IMR-90 (cell line): ENCODE results near the gene OR51B6. TPM values are rescaled to one million over a fixed set of nuclear protein-coding genes. Genes with fewer than 3 reads are reported as not detected.

Experiments used
- microRNA-seq, 2 experiments: library from miRNA; stranded (forward) in 1 of 2; unstranded in 1 of 2; fragments of 10-50 nt in 1 of 2; fragments of <30 nt in 1 of 2; gene quantifications in 1 of 2; microRNA quantifications in 1 of 2; one replicate each; pipeline versions ENCODE3 to v1.1.0; 2013 to 2020; ENCODE audit not compliant: insufficient read depth in 1 of 2, insufficient read length in 1 of 2, unreplicated experiment in 1 of 2
- polyA plus RNA-seq, 3 experiments: library from polyadenylated mRNA; depleted of rRNA; stranded (reverse); fragments of >200 nt; gene quantifications; 2 replicates each; pipeline ENCODE4 v1.2.3, GENCODE V29; 2012; ENCODE audit warnings: low replicate concordance in 1 of 3
- small RNA-seq, 5 experiments: library from RNA; depleted of rRNA; stranded (forward); fragments of <200 nt; gene quantifications; one replicate each; pipeline ENCODE3, GENCODE V24; 2012
- total RNA-seq: library from RNA; depleted of rRNA; stranded (reverse); fragments of >200 nt; gene quantifications from 2 replicates; pipeline ENCODE4 v1.2.3, GENCODE V29; 2012; rRNA removed

The OR51B6 gene
- total and polyA plus RNA-seq, 2 of the 4 experiments (the other 2 are of a cell fraction): not detected

Small RNA genes within 50 kb of the gene (microRNA-seq; reads per million reads assigned to microRNA genes)
- not detected for gene AC104389.3 (ENCODE audit: insufficient read depth, insufficient read length)

Small RNA genes within 50 kb of the gene (small RNA-seq; reads per million reads assigned to genes)
- gene AC104389.3: 0 reads per million in 5 experiments

Other genes with a start within 250 kb of the OR51B6 start
- not detected in 2 replicates for gene OR52A5, start 213.2 kb upstream of the OR51B6 start, total RNA-seq
- gene OR52A5, start 213.2 kb upstream of the OR51B6 start, polyA plus RNA-seq (2012; rRNA removed): not detected in 2 replicates
- not detected in 2 replicates for gene OR52A1, start 196.8 kb upstream of the OR51B6 start, total RNA-seq
- gene OR52A1, start 196.8 kb upstream of the OR51B6 start, polyA plus RNA-seq (2012; rRNA removed): not detected in 2 replicates
- gene OR51V1, start 150.8 kb upstream of the OR51B6 start, total RNA-seq: not detected in 2 replicates
- gene OR51V1, start 150.8 kb upstream of the OR51B6 start, polyA plus RNA-seq (2012; rRNA removed): not detected in 2 replicates
- not detected in 2 replicates for gene HBB, start 124.4 kb upstream of the OR51B6 start, total RNA-seq
- 0.24 TPM in 1 of 2 replicates, not detected in the other for gene HBB, start 124.4 kb upstream of the OR51B6 start, polyA plus RNA-seq (2012; rRNA removed)
- 3.1 and 6.3 TPM in 2 replicates for gene HBD, start 117.0 kb upstream of the OR51B6 start, total RNA-seq
- 10.7 and 12.0 TPM in 2 replicates for gene HBD, start 117.0 kb upstream of the OR51B6 start, polyA plus RNA-seq (2012; rRNA removed)
- not detected in 2 replicates for gene HBG1, start 101.7 kb upstream of the OR51B6 start, total RNA-seq
- not detected in 2 replicates for gene HBG1, start 101.7 kb upstream of the OR51B6 start, polyA plus RNA-seq (2012; rRNA removed)
- gene HBG2, start 96.7 kb upstream of the OR51B6 start, total RNA-seq: 0.54 TPM in 1 of 2 replicates, not detected in the other
- gene HBG2, start 96.7 kb upstream of the OR51B6 start, polyA plus RNA-seq (2012; rRNA removed): 1.7 TPM in 1 of 2 replicates, not detected in the other
- 1.4 and 3.2 TPM in 2 replicates for gene HBE1, start 81.6 kb upstream of the OR51B6 start, total RNA-seq
- gene HBE1, start 81.6 kb upstream of the OR51B6 start, polyA plus RNA-seq (2012; rRNA removed): 7.7 and 12.7 TPM in 2 replicates
- gene OR51B4, start 49.6 kb upstream of the OR51B6 start, total RNA-seq: not detected in 2 replicates
- 0.11 TPM in 1 of 2 replicates, not detected in the other for gene OR51B4, start 49.6 kb upstream of the OR51B6 start, polyA plus RNA-seq (2012; rRNA removed)
- gene OR51B2, start 27.2 kb upstream of the OR51B6 start, total RNA-seq: not detected in 2 replicates
- gene OR51B2, start 27.2 kb upstream of the OR51B6 start, polyA plus RNA-seq (2012; rRNA removed): not detected in 2 replicates
- gene OR51B5, start 8.0 kb upstream of the OR51B6 start, total RNA-seq: 0.54 and 0.56 TPM in 2 replicates
- 0.09 and 0.29 TPM in 2 replicates for gene OR51B5, start 8.0 kb upstream of the OR51B6 start, polyA plus RNA-seq (2012; rRNA removed)
- 0.54 and 0.56 TPM in 2 replicates for gene OR51M1, start 32.3 kb downstream of the OR51B6 start, total RNA-seq
- 0.67 and 0.87 TPM in 2 replicates for gene OR51M1, start 32.3 kb downstream of the OR51B6 start, polyA plus RNA-seq (2012; rRNA removed)
- gene OR51Q1, start 70.6 kb downstream of the OR51B6 start, total RNA-seq: not detected in 2 replicates
- not detected in 2 replicates for gene OR51Q1, start 70.6 kb downstream of the OR51B6 start, polyA plus RNA-seq (2012; rRNA removed)
- not detected in 2 replicates for gene OR51I1, start 90.0 kb downstream of the OR51B6 start, total RNA-seq
- gene OR51I1, start 90.0 kb downstream of the OR51B6 start, polyA plus RNA-seq (2012; rRNA removed): not detected in 2 replicates
- not detected in 2 replicates for gene OR51I2, start 97.8 kb downstream of the OR51B6 start, total RNA-seq
- not detected in 2 replicates for gene OR51I2, start 97.8 kb downstream of the OR51B6 start, polyA plus RNA-seq (2012; rRNA removed)
- gene OR52D1, start 137.2 kb downstream of the OR51B6 start, total RNA-seq: not detected in 2 replicates
- not detected in 2 replicates for gene OR52D1, start 137.2 kb downstream of the OR51B6 start, polyA plus RNA-seq (2012; rRNA removed)
- gene UBQLN3, start 158.4 kb downstream of the OR51B6 start, total RNA-seq: not detected in 2 replicates
- not detected in 2 replicates for gene UBQLN3, start 158.4 kb downstream of the OR51B6 start, polyA plus RNA-seq (2012; rRNA removed)
- 0.18 TPM in 1 of 2 replicates, not detected in the other for gene UBQLNL, start 165.2 kb downstream of the OR51B6 start, total RNA-seq
- gene UBQLNL, start 165.2 kb downstream of the OR51B6 start, polyA plus RNA-seq (2012; rRNA removed): 0.47 and 0.48 TPM in 2 replicates
- 0.18 and 0.28 TPM in 2 replicates for gene OR52H1, start 197.0 kb downstream of the OR51B6 start, total RNA-seq
- gene OR52H1, start 197.0 kb downstream of the OR51B6 start, polyA plus RNA-seq (2012; rRNA removed): not detected in 2 replicates
- not detected in 2 replicates for gene OR52B6, start 229.4 kb downstream of the OR51B6 start, total RNA-seq
- not detected in 2 replicates for gene OR52B6, start 229.4 kb downstream of the OR51B6 start, polyA plus RNA-seq (2012; rRNA removed)
- gene TRIM6, start 245.1 kb downstream of the OR51B6 start, total RNA-seq: 3.9 and 5.0 TPM in 2 replicates
- gene TRIM6, start 245.1 kb downstream of the OR51B6 start, polyA plus RNA-seq (2012; rRNA removed): 3.7 and 4.7 TPM in 2 replicates